ENCODE results near the gene USP40.

The USP40 gene

GRCh38 chr2:233439191-233439590 lies 127.4 kb downstream of the USP40 start:
- no peak for DNase-seq (ENCODE audit: low spot score)
- TF ChIP-seq, protein P1, sequence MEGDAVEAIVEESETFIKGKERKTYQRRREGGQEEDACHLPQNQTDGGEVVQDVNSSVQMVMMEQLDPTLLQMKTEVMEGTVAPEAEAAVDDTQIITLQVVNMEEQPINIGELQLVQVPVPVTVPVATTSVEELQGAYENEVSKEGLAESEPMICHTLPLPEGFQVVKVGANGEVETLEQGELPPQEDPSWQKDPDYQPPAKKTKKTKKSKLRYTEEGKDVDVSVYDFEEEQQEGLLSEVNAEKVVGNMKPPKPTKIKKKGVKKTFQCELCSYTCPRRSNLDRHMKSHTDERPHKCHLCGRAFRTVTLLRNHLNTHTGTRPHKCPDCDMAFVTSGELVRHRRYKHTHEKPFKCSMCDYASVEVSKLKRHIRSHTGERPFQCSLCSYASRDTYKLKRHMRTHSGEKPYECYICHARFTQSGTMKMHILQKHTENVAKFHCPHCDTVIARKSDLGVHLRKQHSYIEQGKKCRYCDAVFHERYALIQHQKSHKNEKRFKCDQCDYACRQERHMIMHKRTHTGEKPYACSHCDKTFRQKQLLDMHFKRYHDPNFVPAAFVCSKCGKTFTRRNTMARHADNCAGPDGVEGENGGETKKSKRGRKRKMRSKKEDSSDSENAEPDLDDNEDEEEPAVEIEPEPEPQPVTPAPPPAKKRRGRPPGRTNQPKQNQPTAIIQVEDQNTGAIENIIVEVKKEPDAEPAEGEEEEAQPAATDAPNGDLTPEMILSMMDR (IDR thresholded peaks at IDR 0.05; ENCODE audit: borderline replicate concordance, control extremely low read depth, extremely low read depth, insufficient read depth, missing control alignments) = no peak
- in situ Hi-C loops (cut with MboI; ENCODE audit: low sequenced_read_pairs, unreplicated experiment) = no loop called here

- in situ Hi-C loops (cut with MboI; ENCODE audit: low sequenced_read_pairs, unreplicated experiment) = no loop called here
- no peak for DNase-seq (ENCODE audit: low spot score)
- TF ChIP-seq, protein P1 (IDR thresholded peaks at IDR 0.05; ENCODE audit: borderline replicate concordance, control extremely low read depth, extremely low read depth, insufficient read depth, missing control alignments) = no peak
These were observed 127.9 kb downstream of the USP40 start for GRCh38 chr2:233438573-233439147.

- in situ Hi-C loops (cut with MboI; ENCODE audit: low sequenced_read_pairs, unreplicated experiment) = no loop called here
These were observed 129.1 kb downstream of the USP40 start for GRCh38 chr2:233437439-233437955.

GRCh38 chr2:233436691-233437438 lies 129.7 kb downstream of the USP40 start:
- in situ Hi-C loops (cut with MboI; ENCODE audit: low sequenced_read_pairs, unreplicated experiment) = no loop called here
- DNase-seq (ENCODE audit: low spot score) = no peak
- TF ChIP-seq, protein P1 (IDR thresholded peaks at IDR 0.05; ENCODE audit: borderline replicate concordance, control extremely low read depth, extremely low read depth, insufficient read depth, missing control alignments) = no peak

More at GRCh38 chr2:233437439-233437955, 129.1 kb downstream of the USP40 start:
- DNase-seq (ENCODE audit: low spot score) = no peak
- TF ChIP-seq, protein P1 (IDR thresholded peaks at IDR 0.05; ENCODE audit: borderline replicate concordance, control extremely low read depth, extremely low read depth, insufficient read depth, missing control alignments) = no peak

GRCh38 chr2:233436191-233436581 lies 130.4 kb downstream of the USP40 start:
- TF ChIP-seq, protein P1 (IDR thresholded peaks at IDR 0.05; ENCODE audit: borderline replicate concordance, control extremely low read depth, extremely low read depth, insufficient read depth, missing control alignments) = no peak
- no peak for DNase-seq (ENCODE audit: low spot score)
- in situ Hi-C loops (cut with MboI; ENCODE audit: low sequenced_read_pairs, unreplicated experiment) = no loop called here

DNA sequence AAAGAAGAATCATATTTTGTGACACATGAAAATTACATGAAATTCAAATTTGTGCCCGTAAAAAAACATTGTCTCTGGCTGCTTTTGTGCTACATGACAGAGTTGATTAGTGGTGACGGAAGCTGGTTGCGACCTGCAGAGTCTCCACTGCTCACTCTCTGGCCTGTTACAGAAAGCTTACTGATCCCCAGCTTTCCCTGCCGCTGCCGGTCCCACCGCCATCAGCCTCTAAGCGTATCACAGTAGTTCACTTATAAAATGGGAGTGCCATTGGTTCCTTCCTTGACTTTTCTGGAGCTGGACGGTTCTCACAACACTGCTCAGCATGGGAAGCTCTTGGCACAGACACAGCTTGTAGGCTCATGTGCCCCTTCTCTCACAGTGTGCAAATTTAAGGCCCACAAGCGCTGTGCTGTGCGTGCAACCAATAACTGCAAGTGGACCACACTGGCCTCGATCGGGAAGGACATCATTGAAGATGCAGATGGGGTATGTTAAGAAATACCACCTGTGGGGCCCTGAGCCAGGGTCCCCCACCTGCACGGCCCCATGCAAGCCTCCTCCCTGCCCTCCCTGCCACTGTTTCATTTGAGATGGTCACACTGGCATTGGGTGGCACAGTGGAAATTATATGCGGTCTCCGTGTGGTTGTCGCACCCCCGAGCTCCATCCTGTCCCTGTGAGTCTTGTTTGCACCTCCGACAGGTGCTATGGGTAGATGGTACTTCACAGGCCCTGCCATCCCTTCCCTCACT lies 131.0 kb downstream of the USP40 start:
- DNase-seq (ENCODE audit: low spot score) = no peak
- TF ChIP-seq, protein P1 (IDR thresholded peaks at IDR 0.05; ENCODE audit: borderline replicate concordance, control extremely low read depth, extremely low read depth, insufficient read depth, missing control alignments) = no peak
- in situ Hi-C loops (cut with MboI; ENCODE audit: low sequenced_read_pairs, unreplicated experiment) = no loop called here
